Measurements from ENCODE around the gene APH1B. TPM values are rescaled to one million over a fixed set of nuclear protein-coding genes. Genes with fewer than 3 reads are reported as not detected.

APH1B gene
- total and polyA plus RNA-seq, 2 of the 4 experiments (the other 2 are of a cell fraction): 7.0 to 7.7 TPM

DNA sequence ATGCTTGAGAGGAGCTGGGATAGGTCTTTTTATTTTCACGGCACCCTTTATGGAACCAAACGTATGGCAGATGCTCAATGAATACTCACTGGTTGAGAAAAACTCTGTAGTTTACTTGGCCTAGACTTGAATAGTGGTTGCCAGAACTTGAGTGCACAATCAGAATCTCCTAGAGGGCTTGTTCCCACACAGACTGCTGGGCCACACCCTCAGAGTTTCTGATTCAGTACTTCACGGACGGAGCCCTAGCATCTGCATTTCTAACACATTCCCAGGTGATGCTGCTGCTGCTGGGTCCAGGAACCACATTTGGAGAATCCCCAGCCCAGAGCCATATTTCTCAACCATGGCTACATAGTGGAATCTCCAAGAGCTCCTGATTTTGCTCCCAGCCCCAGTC is 79.7 kb downstream of the APH1B start:
- no peak overlapping the region for H2AK5ac ChIP-seq (ENCODE audit: low read depth, low read length)
- no peak overlapping the region for H3K27ac ChIP-seq (ENCODE audit: insufficient read depth, low read length)
- no peak overlapping the region for H4K8ac ChIP-seq (ENCODE audit: low read depth in 2 of 2, low read length in 2 of 2)
- CTCF ChIA-PET: no interaction called here
- no peak overlapping the region for H4K5ac ChIP-seq (ENCODE audit: low read depth, low read length)
- no peak for ATAC-seq (ENCODE audit: low read depth)
- H3K9me3 ChIP-seq (ENCODE audit: control insufficient read depth, insufficient read depth, low read length): no peaks in the 10 kb centered on the region
- H2AFZ ChIP-seq (replicated peaks; ENCODE audit: low read length, poor library complexity): no peak overlapping the region
- no peaks in the 10 kb centered on the region for H3K9me1 ChIP-seq (ENCODE audit: insufficient read depth, low read length)
- TF ChIP-seq RCOR1 (IDR thresholded peaks at IDR 0.05; ENCODE audit: insufficient replicate concordance, low read length) (no peak), MAZ (IDR thresholded peaks at IDR 0.05; ENCODE audit: borderline replicate concordance, low read depth, low read length) (no peak), MAFK (IDR thresholded peaks at IDR 0.05; ENCODE audit: low read depth, low read length) (no peak), CEBPB (IDR thresholded peaks at IDR 0.05; ENCODE audit: low read depth, low read length) (no peak), ELK1 (IDR thresholded peaks at IDR 0.05; ENCODE audit: borderline replicate concordance, low read depth, low read length) (no peak), RAD21 (IDR thresholded peaks at IDR 0.05; ENCODE audit: low read length) (no peak), CHD1 (IDR thresholded peaks at IDR 0.05; ENCODE audit: low read depth, low read length) (no peak), SMC3 (IDR thresholded peaks at IDR 0.05; ENCODE audit: low read depth, low read length) (no peak), NFE2L2 (IDR thresholded peaks at IDR 0.05; ENCODE audit: low read depth, low read length) (no peak)
- TF ChIP-seq, protein P1, sequence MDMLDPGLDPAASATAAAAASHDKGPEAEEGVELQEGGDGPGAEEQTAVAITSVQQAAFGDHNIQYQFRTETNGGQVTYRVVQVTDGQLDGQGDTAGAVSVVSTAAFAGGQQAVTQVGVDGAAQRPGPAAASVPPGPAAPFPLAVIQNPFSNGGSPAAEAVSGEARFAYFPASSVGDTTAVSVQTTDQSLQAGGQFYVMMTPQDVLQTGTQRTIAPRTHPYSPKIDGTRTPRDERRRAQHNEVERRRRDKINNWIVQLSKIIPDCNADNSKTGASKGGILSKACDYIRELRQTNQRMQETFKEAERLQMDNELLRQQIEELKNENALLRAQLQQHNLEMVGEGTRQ (IDR thresholded peaks at IDR 0.05; ENCODE audit: low read depth, low read length): no peak
- TF ChIP-seq, protein P2, sequence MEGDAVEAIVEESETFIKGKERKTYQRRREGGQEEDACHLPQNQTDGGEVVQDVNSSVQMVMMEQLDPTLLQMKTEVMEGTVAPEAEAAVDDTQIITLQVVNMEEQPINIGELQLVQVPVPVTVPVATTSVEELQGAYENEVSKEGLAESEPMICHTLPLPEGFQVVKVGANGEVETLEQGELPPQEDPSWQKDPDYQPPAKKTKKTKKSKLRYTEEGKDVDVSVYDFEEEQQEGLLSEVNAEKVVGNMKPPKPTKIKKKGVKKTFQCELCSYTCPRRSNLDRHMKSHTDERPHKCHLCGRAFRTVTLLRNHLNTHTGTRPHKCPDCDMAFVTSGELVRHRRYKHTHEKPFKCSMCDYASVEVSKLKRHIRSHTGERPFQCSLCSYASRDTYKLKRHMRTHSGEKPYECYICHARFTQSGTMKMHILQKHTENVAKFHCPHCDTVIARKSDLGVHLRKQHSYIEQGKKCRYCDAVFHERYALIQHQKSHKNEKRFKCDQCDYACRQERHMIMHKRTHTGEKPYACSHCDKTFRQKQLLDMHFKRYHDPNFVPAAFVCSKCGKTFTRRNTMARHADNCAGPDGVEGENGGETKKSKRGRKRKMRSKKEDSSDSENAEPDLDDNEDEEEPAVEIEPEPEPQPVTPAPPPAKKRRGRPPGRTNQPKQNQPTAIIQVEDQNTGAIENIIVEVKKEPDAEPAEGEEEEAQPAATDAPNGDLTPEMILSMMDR (conservative IDR thresholded peaks at IDR 0.05; ENCODE audit: low read depth, low read length): no peak
- no peak overlapping the region for H3K4me2 ChIP-seq (ENCODE audit: low read depth, low read length)
- no peak overlapping the region for H2BK120ac ChIP-seq (ENCODE audit: low read depth, low read length)
- no peak overlapping the region for H4K91ac ChIP-seq (ENCODE audit: insufficient read depth, low read depth, low read length)
- H2BK15ac ChIP-seq (ENCODE audit: low read depth, low read length): no peak overlapping the region
- no peak overlapping the region for H2BK5ac ChIP-seq (ENCODE audit: low read depth, low read length, poor library complexity, severe bottlenecking)
- 67% methylated on average over 2 of the region's 4 CpGs; no CpG with 5 or more reads in 1 of the 2 experiments for WGBS, 2 experiments (ENCODE audit: extremely low coverage in 2 of 2, insufficient read length in 1 of 2)
- H3K4me3 ChIP-seq (ENCODE audit: insufficient read depth, low read depth, low read length): no peak overlapping the region
- no peak overlapping the region for H3K9ac ChIP-seq (ENCODE audit: low read depth, low read length)
- BruUV-seq (replicated peaks): no TSS peak
- in situ Hi-C loops (cut with MboI; ENCODE audit: low sequenced_read_pairs): no loop called here
- no peaks in the 10 kb centered on the region for H3K36me3 ChIP-seq (ENCODE audit: control insufficient read depth, insufficient read depth, low read length)
- DNase-seq: no peak
- no peaks in the 10 kb centered on the region for H4K20me1 ChIP-seq (ENCODE audit: insufficient read depth, low read length)
- dilution Hi-C loops (cut with HindIII; ENCODE audit: low sequenced_read_pairs, unreplicated experiment): no loop called here
- peaks cover 7% of the 10 kb centered on the region; the same call in 1 of the 2 replicates for H3K27me3 ChIP-seq (ENCODE audit: control insufficient read depth, insufficient read depth, low read length)
- H3K79me1 ChIP-seq (ENCODE audit: low read depth in 1 of 2, low read length in 2 of 2): no peaks in the 10 kb centered on the region
- H3K4me1 ChIP-seq (ENCODE audit: control insufficient read depth, insufficient read depth, low read length): no peaks in the 10 kb centered on the region
- POLR2A ChIA-PET (ENCODE audit: unreplicated experiment): no interaction called here
- intact Hi-C loops (cut with micrococcal nuclease): no loop called here
- H2AK9ac ChIP-seq (replicated peaks; ENCODE audit: low read depth, low read length, poor library complexity): no peak overlapping the region
- H3K4ac ChIP-seq (ENCODE audit: low read depth, low read length): no peak overlapping the region
- H2BK20ac ChIP-seq (ENCODE audit: low read depth, low read length): no peak overlapping the region
- no peak overlapping the region for H3K18ac ChIP-seq (ENCODE audit: low read depth, low read length)
- H3K56ac ChIP-seq (ENCODE audit: extremely low read depth, insufficient read depth, low read length): no peak overlapping the region
- no peak overlapping the region for H3K14ac ChIP-seq (replicated peaks; ENCODE audit: low read depth, low read length)
- H3K23ac ChIP-seq (ENCODE audit: low read depth, low read length): no peak overlapping the region

Measured in IMR-90 (cell line).